T-helper 2 cell (primary cell): ENCODE results near the gene TMX1.

Source experiments
- DNase-seq, 5 experiments: peaks; one replicate each; pipeline versions ENCODE4 v3.0.0 to v3.0.0-alpha.2; 2012 to 2022

The TMX1 gene

GRCh38 chr14:51293912-51294389, 53.9 kb downstream of the TMX1 start:
- DNase-seq = no peak

- no peak for DNase-seq
These were observed 55.0 kb downstream of the TMX1 start for GRCh38 chr14:51294951-51295525.

GRCh38 chr14:51295646-51296263, 55.7 kb downstream of the TMX1 start:
- no peak for DNase-seq

GRCh38 chr14:51297066-51297465, 57.0 kb downstream of the TMX1 start:
- no peak for DNase-seq

- DNase-seq = peak in 1 of 5 experiments; percentile 4
These were observed 58.8 kb downstream of the TMX1 start for GRCh38 chr14:51298895-51299294.

- no peak for DNase-seq
These were observed 62.4 kb downstream of the TMX1 start for GRCh38 chr14:51302295-51303030.

GRCh38 chr14:51304438-51304837, 64.4 kb downstream of the TMX1 start:
- DNase-seq = no peak

- DNase-seq = no peak
These were observed 64.9 kb downstream of the TMX1 start for GRCh38 chr14:51304941-51305340.

GRCh38 chr14:51305751-51306150, 65.7 kb downstream of the TMX1 start:
- DNase-seq = no peak
